ENCODE results near the gene CBR3. TPM values are rescaled to one million over a fixed set of nuclear protein-coding genes. Genes with fewer than 3 reads are reported as not detected.

CBR3 gene
- total RNA-seq, 1 experiment from 2014 or later = 1.7 TPM

DNA sequence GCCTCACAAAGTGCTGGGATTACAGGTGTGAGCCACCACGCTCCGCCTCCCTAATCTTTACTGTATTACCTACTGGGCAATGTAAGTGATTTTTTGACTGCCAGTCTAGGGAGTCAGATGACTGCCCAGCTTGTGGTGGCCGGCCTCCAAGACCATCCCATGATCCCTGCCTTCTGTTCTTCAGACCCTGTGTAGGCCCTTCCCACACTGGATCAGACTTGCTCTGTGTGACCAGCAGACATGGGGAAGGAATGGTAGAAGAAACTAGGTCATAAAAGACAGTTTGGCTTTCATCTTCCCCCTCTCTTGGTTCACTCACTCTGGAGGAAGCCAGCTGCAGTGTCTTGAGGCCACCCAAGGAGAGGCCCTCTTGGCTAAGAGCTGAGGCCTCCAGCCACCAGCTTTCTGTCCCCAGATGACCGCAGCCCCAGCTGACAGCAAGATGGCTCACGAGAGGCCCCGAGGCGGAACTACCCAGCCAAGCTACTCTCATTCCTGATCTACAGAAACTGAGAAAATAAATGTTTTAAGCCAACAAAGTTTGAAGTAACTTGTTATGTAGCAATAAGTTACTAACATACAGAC, 14.5 kb upstream of the CBR3 start:
- intact Hi-C loops (cut with micrococcal nuclease) = no loop called here
- H3K27me3 ChIP-seq (ENCODE audit: insufficient read depth, low read length) = no peaks in the 10 kb centered on the region
- no peaks in the 10 kb centered on the region for H3K79me2 ChIP-seq (ENCODE audit: insufficient read depth, low read length)
- BruUV-seq (replicated peaks) = no TSS peak
- no peaks in the 10 kb centered on the region for H4K20me1 ChIP-seq (ENCODE audit: insufficient read depth)
- ChIA-PET POLR2A (no interaction called here), CTCF (no interaction called here), RAD21 (ENCODE audit: low non-redundant PET in 1 of 2, low total read pairs in 2 of 2, uncharacterized antibody in 2 of 2, unreplicated experiment in 2 of 2) (no interaction called here)
- DNase-seq (ENCODE audit: low read depth, low spot score) (no peak), ATAC-seq (no peak)
- H3K9me2 ChIP-seq (ENCODE audit: insufficient read depth) = no peaks in the 10 kb centered on the region
- H3K27ac ChIP-seq (ENCODE audit: low read depth, low read length) = no peak overlapping the region
- H3K9me3 ChIP-seq (ENCODE audit: control insufficient read depth in 1 of 2, insufficient read depth in 1 of 2, low read depth in 1 of 2, low read length in 2 of 2) = no peaks in the 10 kb centered on the region
- no peak overlapping the region for H3K4me2 ChIP-seq (ENCODE audit: low read length)
- peaks cover 3 to 4% of the 10 kb centered on the region in 2 experiments; a peak in 1 of 4 replicates for H3K4me1 ChIP-seq (ENCODE audit: control insufficient read depth in 1 of 2, insufficient read depth in 2 of 2, low read length in 2 of 2)
- no peak overlapping the region for H3K4me3 ChIP-seq (replicated peaks in 1 of 2; ENCODE audit: low read depth in 1 of 2, low read length in 2 of 2)
- TF ChIP-seq JUND (IDR thresholded peaks at IDR 0.05) = no peak
- no peak for TF ChIP-seq ZNF274 (IDR thresholded peaks at IDR 0.05; ENCODE audit: low read depth, low read length)
- no peak for TF ChIP-seq POLR2A (IDR thresholded peaks at IDR 0.05; ENCODE audit: borderline replicate concordance, extremely low read depth, insufficient read depth, insufficient read length)
- TF ChIP-seq ELF1 (IDR thresholded peaks at IDR 0.05; ENCODE audit: borderline replicate concordance, low read depth) = no peak
- no peak overlapping the region for H2AFZ ChIP-seq (ENCODE audit: low read depth, low read length, poor library complexity, severe bottlenecking)
- H3K36me3 ChIP-seq (ENCODE audit: control insufficient read depth in 1 of 2, insufficient read depth in 2 of 2, low read length in 2 of 2) = no peaks in the 10 kb centered on the region
- no peak overlapping the region for H3K9ac ChIP-seq (ENCODE audit: low read length)

- no peaks in the 10 kb centered on the region for H3K36me3 ChIP-seq (ENCODE audit: control insufficient read depth in 1 of 2, insufficient read depth in 2 of 2, low read length in 2 of 2)
- BruUV-seq (replicated peaks) = no TSS peak
- no peaks in the 10 kb centered on the region for H3K79me2 ChIP-seq (ENCODE audit: insufficient read depth, low read length)
- TF ChIP-seq ZNF274 (IDR thresholded peaks at IDR 0.05; ENCODE audit: low read depth, low read length) = no peak
- TF ChIP-seq CBX3 (IDR thresholded peaks at IDR 0.05; ENCODE audit: low read depth) = no peak
- TF ChIP-seq, protein P1, sequence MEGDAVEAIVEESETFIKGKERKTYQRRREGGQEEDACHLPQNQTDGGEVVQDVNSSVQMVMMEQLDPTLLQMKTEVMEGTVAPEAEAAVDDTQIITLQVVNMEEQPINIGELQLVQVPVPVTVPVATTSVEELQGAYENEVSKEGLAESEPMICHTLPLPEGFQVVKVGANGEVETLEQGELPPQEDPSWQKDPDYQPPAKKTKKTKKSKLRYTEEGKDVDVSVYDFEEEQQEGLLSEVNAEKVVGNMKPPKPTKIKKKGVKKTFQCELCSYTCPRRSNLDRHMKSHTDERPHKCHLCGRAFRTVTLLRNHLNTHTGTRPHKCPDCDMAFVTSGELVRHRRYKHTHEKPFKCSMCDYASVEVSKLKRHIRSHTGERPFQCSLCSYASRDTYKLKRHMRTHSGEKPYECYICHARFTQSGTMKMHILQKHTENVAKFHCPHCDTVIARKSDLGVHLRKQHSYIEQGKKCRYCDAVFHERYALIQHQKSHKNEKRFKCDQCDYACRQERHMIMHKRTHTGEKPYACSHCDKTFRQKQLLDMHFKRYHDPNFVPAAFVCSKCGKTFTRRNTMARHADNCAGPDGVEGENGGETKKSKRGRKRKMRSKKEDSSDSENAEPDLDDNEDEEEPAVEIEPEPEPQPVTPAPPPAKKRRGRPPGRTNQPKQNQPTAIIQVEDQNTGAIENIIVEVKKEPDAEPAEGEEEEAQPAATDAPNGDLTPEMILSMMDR (IDR thresholded peaks at IDR 0.05 in 2 of 3, conservative IDR thresholded peaks at IDR 0.05 in 1 of 3; ENCODE audit: borderline replicate concordance in 1 of 3, insufficient read depth in 1 of 3, low read depth in 2 of 3, low read length in 2 of 3) = peak; percentile 30 to 43 (median 36); a peak in 4 of 6 replicates
- no peak for TF ChIP-seq SP1 (IDR thresholded peaks at IDR 0.05; ENCODE audit: low read depth)
- peak overlapping the region; percentile 70 for H2AFZ ChIP-seq (ENCODE audit: low read depth, low read length, poor library complexity, severe bottlenecking)
- POLR2A ChIA-PET = no interaction called here
- no peaks in the 10 kb centered on the region for H4K20me1 ChIP-seq (ENCODE audit: insufficient read depth)
- H3K27me3 ChIP-seq (ENCODE audit: insufficient read depth, low read length) = no peaks in the 10 kb centered on the region
- no peaks in the 10 kb centered on the region for H3K9me2 ChIP-seq (ENCODE audit: insufficient read depth)
- no peak overlapping the region for H3K9ac ChIP-seq (ENCODE audit: low read length)
- no peak overlapping the region for H3K27ac ChIP-seq (ENCODE audit: low read depth, low read length)
- peaks cover 3 to 10% of the 10 kb centered on the region in 2 experiments; a peak in 1 of 4 replicates for H3K4me1 ChIP-seq (ENCODE audit: control insufficient read depth in 1 of 2, insufficient read depth in 2 of 2, low read length in 2 of 2)
- ATAC-seq (peak; percentile 74), DNase-seq (ENCODE audit: low read depth, low spot score) (no peak)
- CTCF ChIA-PET = interaction anchor here (0.6 to 2.3 kb wide), 6 partner anchors 9 to 1231 kb away, joined by 3 to 11 read pairs (median 3); no protein-coding TSS in a partner anchor
- RAD21 ChIA-PET (ENCODE audit: low non-redundant PET in 1 of 2, low total read pairs in 2 of 2, uncharacterized antibody in 2 of 2, unreplicated experiment in 2 of 2) = no interaction called here
- no peaks in the 10 kb centered on the region for H3K9me3 ChIP-seq (ENCODE audit: control insufficient read depth in 1 of 2, insufficient read depth in 1 of 2, low read depth in 1 of 2, low read length in 2 of 2)
- intact Hi-C loops (cut with micrococcal nuclease) = no loop called here
- H3K4me2 ChIP-seq (ENCODE audit: low read length) = 0 out of 2 replicates have a peak overlapping the region, but pooled peaks have one; percentile 31
- no peak overlapping the region for H3K4me3 ChIP-seq (replicated peaks in 1 of 2; ENCODE audit: low read depth in 1 of 2, low read length in 2 of 2)
These were observed 11.9 kb upstream of the CBR3 start for GRCh38 chr21:36122977-36123376.

All from HCT116 (cell line).